ENCODE results near the gene ESRRB.

DNA sequence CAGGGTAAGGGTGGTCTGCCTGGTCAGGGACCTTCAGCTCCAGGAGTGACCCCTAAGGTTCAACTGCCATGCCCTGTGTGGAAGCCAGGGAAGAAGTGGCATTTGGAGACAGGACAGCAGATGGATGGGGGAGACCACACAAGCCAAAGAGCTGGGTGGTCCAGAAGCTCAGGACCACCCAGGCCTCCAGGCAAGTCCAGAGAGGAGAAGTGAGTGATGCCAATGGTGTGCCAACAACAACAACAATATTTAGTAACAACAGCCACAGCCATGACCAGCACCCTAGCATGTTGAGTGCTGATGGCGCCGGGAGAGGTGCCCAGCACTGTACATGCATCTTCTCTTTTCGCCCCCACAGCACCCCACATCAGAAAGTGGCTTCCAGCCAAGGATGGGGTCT is 113.7 kb downstream of the ESRRB start:
- TF ChIP-seq, protein P1, sequence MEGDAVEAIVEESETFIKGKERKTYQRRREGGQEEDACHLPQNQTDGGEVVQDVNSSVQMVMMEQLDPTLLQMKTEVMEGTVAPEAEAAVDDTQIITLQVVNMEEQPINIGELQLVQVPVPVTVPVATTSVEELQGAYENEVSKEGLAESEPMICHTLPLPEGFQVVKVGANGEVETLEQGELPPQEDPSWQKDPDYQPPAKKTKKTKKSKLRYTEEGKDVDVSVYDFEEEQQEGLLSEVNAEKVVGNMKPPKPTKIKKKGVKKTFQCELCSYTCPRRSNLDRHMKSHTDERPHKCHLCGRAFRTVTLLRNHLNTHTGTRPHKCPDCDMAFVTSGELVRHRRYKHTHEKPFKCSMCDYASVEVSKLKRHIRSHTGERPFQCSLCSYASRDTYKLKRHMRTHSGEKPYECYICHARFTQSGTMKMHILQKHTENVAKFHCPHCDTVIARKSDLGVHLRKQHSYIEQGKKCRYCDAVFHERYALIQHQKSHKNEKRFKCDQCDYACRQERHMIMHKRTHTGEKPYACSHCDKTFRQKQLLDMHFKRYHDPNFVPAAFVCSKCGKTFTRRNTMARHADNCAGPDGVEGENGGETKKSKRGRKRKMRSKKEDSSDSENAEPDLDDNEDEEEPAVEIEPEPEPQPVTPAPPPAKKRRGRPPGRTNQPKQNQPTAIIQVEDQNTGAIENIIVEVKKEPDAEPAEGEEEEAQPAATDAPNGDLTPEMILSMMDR (IDR thresholded peaks at IDR 0.05) = no peak
- TF ChIP-seq CHD2 (IDR thresholded peaks at IDR 0.05; ENCODE audit: low read length, partially characterized antibody) (no peak), JUND (IDR thresholded peaks at IDR 0.05) (no peak), TAF1 (IDR thresholded peaks at IDR 0.05; ENCODE audit: borderline replicate concordance, low read depth, low read length) (no peak), EP300 (IDR thresholded peaks at IDR 0.05; ENCODE audit: borderline replicate concordance in 1 of 2, low read depth in 1 of 2, low read length in 1 of 2) (no peak), FOXM1 (IDR thresholded peaks at IDR 0.05; ENCODE audit: low read depth) (no peak), POLR2AphosphoS5 (IDR thresholded peaks at IDR 0.05; ENCODE audit: low read depth, low read length) (no peak), SIN3A (IDR thresholded peaks at IDR 0.05; ENCODE audit: borderline replicate concordance, low read depth, low read length) (no peak), YY1 (IDR thresholded peaks at IDR 0.05; ENCODE audit: low read depth) (no peak)
- TF ChIP-seq, protein P2, sequence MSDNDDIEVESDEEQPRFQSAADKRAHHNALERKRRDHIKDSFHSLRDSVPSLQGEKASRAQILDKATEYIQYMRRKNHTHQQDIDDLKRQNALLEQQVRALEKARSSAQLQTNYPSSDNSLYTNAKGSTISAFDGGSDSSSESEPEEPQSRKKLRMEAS (IDR thresholded peaks at IDR 0.05; ENCODE audit: low read depth) = no peak
